Activated CD4-positive, alpha-beta T cell treated with anti-CD3 and anti-CD28 coated beads, Interleukin-2, amount 10 ng/mL, durations not matched to agents 24 days and 14 days (primary cell): Measurements from ENCODE around the gene CRY1. TPM values are rescaled to one million over a fixed set of nuclear protein-coding genes. Genes with fewer than 3 reads are reported as not detected.
"Not testable (repeated sequence)": the region's sequence is repeated elsewhere in the genome, so short reads cannot be mapped to it uniquely, and the experiment has no call there.

ENCODE experiments used
- DNase-seq: peaks from one replicate; pipeline ENCODE4 v3.0.0; 2022
- H3K27ac Mint-ChIP-seq: one replicate; pipeline ENCODE4 v1.8.0; 2022; ENCODE audit warnings: mild to moderate bottlenecking, mixed read lengths
- H3K27me3 Mint-ChIP-seq: one replicate; pipeline ENCODE4 v1.8.0; 2022; ENCODE audit warnings: mixed read lengths
- H3K36me3 Mint-ChIP-seq: one replicate; pipeline ENCODE4 v1.8.0; 2022; ENCODE audit warnings: low read depth, mild to moderate bottlenecking, mixed read lengths
- H3K4me1 Mint-ChIP-seq: one replicate; pipeline ENCODE4 v1.8.0; 2021; ENCODE audit warnings: mixed read lengths
- H3K4me3 Mint-ChIP-seq: one replicate; pipeline ENCODE4 v1.8.0; 2022; ENCODE audit warnings: mild to moderate bottlenecking, moderate library complexity, mixed read lengths
- H3K9me3 Mint-ChIP-seq: one replicate; pipeline ENCODE4 v1.8.0; 2021; ENCODE audit warnings: mixed read lengths
- intact Hi-C: fragments of 100-400 bp; cut with micrococcal nuclease; formaldehyde crosslinking; loops from one replicate; pipeline ENCODE4 v1.15.1; 2023
- total RNA-seq: library from RNA; stranded (reverse); gene quantifications from 2 replicates; pipeline ENCODE4 v1.2.3, GENCODE V29; 2022

CRY1 gene
- total RNA-seq, 1 donor from 2014 or later: 26.0 TPM

GRCh38 chr12:106996102-106996501 lies 97.2 kb downstream of the CRY1 start:
- H3K36me3 Mint-ChIP-seq: peaks cover 21% of the 10 kb centered on the region
- H3K4me1 Mint-ChIP-seq, DNase-seq, intact Hi-C loops, H3K27me3 Mint-ChIP-seq, H3K9me3 Mint-ChIP-seq, H3K27ac Mint-ChIP-seq, H3K4me3 Mint-ChIP-seq: not testable (repeated sequence)

DNA sequence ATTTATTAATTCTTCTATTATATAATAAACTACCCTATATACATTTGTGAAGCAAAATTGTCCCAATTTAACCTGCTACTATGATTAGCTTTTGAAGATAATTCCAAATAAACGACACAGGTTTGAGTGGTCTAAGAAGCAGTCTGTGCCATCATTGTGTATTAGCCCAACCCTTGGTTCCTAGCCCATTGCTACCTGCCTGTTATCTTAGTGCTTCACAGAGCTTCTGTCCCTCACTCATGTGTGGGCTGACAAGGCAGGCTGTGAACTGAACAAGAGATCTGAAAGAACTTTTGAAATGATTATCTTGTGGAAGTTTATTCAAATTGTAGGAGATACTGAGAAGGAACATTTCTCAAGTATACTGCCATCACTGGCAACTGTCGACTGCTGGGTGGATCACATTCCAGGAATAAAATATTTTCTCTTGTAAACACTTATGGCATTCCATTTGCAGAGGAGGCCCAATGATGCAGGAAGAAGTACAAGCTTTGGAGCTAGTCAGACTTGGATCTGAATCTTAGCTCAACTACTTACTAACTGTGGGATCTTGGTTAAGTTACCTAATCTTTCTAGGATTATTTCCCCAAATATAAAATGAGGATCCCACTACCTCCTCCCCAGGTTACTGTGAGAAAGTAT lies 98.6 kb downstream of the CRY1 start:
- peaks cover 17% of the 10 kb centered on the region for H3K36me3 Mint-ChIP-seq
- H3K4me1 Mint-ChIP-seq: no peaks in the 10 kb centered on the region
- H3K9me3 Mint-ChIP-seq: no peaks in the 10 kb centered on the region
- DNase-seq: no peak
- H3K4me3 Mint-ChIP-seq: no peak overlapping the region
- intact Hi-C loops: no loop called here
- H3K27ac Mint-ChIP-seq: no peak overlapping the region
- H3K27me3 Mint-ChIP-seq: no peaks in the 10 kb centered on the region

DNA sequence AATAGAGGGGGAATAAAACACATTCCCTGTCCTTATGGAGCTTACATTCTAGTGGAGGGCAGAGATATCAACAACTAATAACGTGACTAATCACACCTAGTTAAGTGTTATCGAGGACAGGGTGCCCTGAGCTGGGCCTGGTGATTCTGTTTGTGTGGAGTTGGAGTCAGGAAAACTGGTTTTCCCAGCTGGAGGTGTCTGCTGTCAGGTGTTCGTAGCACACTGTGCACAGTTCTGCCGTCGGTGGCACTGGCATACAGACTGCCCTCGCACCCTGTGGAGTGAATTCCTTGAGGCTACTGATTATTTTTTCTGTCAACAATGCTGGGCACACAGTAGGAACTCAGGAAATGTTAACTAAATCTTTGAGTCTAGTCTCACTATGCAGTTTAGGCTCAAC lies 105.5 kb downstream of the CRY1 start:
- intact Hi-C loops: loop anchor here (1.0 kb wide), 2 partner anchors 32 to 105 kb away; partner anchors contain the start of gene CRY1
- peaks cover 21% of the 10 kb centered on the region for H3K36me3 Mint-ChIP-seq
- H3K4me1 Mint-ChIP-seq: peaks cover 32% of the 10 kb centered on the region
- H3K9me3 Mint-ChIP-seq: peaks cover 12% of the 10 kb centered on the region
- no peak overlapping the region for H3K27ac Mint-ChIP-seq
- H3K27me3 Mint-ChIP-seq: no peaks in the 10 kb centered on the region
- H3K4me3 Mint-ChIP-seq: peak overlapping the region; percentile 93
- no peak for DNase-seq

DNA sequence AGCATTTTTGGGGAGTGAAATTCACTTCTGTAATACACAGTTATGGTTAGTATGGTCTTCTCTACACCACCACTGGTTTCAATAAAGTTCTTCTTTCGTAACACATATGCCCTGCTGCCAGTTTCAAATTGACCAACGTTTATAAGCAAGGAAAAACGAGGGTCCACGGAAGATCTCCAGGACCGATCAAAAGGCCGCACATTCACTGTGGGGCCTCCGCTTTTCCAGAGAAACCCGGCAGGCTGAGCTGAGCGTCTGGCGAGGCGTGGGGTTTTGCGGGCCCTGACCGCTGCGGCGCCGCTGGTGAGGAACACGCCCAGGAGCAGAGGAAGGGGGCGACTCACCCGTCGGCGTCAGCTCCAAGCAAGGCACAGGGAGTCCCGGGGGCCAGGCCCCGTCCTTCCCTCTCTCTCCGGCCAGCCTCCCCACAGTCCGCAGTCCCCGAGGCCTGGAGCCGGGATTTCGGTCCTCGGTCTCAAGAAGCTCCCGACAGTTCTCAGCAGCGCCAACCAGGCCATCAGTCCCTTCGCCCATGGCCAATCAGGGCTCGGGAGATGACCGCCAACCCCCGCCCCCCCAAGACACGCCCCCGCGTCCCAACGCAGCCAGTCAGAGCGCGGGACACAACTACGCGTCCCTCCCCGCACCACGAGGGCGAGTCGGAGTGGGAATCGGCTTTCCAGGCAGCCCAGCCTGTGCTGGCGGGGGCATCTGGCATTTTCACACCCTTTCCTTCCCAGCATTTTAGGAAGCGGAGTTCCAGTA lies 106.5 kb downstream of the CRY1 start, which contains the start of gene MTERF2:
MTERF2 (minus strand) TSS at position 522 of the 765 bp plus-strand sequence. CDS start 8,432 bp downstream, outside the sequence.
- Mint-ChIP-seq H3K4me3 (peak within 1 kb of the TSS; percentile 93), H3K27me3 (no peaks in the 10 kb centered on the region), H3K4me1 (peaks cover 32% of the 10 kb centered on the region), H3K36me3 (peaks cover 21% of the 10 kb centered on the region), H3K27ac (peak within 1 kb of the TSS; percentile 81), H3K9me3 (peaks cover 12% of the 10 kb centered on the region)
- peak; percentile 93 for DNase-seq
- intact Hi-C loops: loop anchor here (1.0 kb wide), 2 partner anchors 31 to 106 kb away; partner anchors contain the start of gene CRY1

- DNase-seq: no peak
- Mint-ChIP-seq H3K27ac (no peak overlapping the region), H3K27me3 (no peaks in the 10 kb centered on the region), H3K4me1 (peaks cover 32% of the 10 kb centered on the region), H3K4me3 (peak overlapping the region; percentile 93), H3K36me3 (peaks cover 21% of the 10 kb centered on the region), H3K9me3 (peaks cover 12% of the 10 kb centered on the region)
- intact Hi-C loops: no loop called here
Measured at GRCh38 chr12:106986135-106986534, 107.2 kb downstream of the CRY1 start.

GRCh38 chr12:106985479-106985878 lies 107.9 kb downstream of the CRY1 start:
- Mint-ChIP-seq H3K36me3 (peaks cover 21% of the 10 kb centered on the region), H3K27me3 (no peaks in the 10 kb centered on the region), H3K4me3 (peak overlapping the region; percentile 6), H3K9me3 (peaks cover 12% of the 10 kb centered on the region), H3K27ac (no peak overlapping the region), H3K4me1 (peaks cover 32% of the 10 kb centered on the region)
- no peak for DNase-seq
- intact Hi-C loops: no loop called here

DNA sequence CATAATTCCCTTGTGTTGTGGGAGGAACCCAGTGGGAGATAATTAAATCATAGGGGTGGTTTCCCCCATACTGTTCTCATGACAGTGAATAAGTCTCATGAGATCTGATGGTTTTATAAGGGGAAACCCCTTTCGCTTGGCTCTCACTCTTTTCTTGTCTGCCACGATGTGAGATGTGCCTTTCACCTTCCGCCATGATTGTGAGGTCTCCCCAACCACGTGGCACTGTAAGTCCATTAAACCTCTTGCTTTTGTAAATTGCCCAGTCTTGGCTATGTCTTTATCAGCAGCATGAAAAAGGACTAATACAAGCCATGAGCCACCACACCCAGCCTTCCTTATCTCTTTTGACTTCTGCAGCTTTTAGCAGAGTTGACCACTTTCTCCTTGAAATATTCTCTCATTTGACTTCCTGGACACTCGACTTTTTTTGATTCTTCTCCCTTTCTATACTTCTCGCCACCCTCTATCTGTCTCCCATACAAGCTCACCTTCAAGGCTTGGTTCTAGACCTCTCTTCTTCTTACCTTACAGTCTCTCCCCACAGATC lies 108.7 kb downstream of the CRY1 start:
- peak overlapping the region; percentile 1 for H3K4me3 Mint-ChIP-seq
- H3K27me3 Mint-ChIP-seq: no peaks in the 10 kb centered on the region
- H3K4me1 Mint-ChIP-seq: peaks cover 32% of the 10 kb centered on the region
- no peak for DNase-seq
- peaks cover 12% of the 10 kb centered on the region for H3K9me3 Mint-ChIP-seq
- intact Hi-C loops: no loop called here
- peaks cover 21% of the 10 kb centered on the region for H3K36me3 Mint-ChIP-seq
- no peak overlapping the region for H3K27ac Mint-ChIP-seq

DNA sequence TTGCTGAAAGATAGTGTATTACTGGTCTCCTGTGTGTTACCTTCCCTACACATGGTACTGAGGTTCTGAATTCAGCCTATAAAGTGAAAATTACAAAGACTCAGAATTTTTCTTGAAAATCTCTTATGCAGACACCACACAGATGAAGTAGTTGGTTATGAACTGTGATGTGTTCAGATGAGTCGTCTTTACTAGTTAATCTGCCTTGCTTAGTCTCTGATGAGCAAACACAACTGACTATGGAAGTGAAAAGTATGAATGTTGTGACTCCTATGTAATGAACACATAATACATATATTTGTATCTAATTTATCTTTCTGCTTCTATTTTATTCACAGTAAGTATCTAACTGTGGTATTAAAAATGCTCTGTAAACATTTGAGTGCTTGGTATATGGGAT lies 111.1 kb downstream of the CRY1 start:
- no peak for DNase-seq
- intact Hi-C loops: no loop called here
- Mint-ChIP-seq H3K9me3 (peaks cover 12% of the 10 kb centered on the region), H3K4me3 (no peak overlapping the region), H3K36me3 (peaks cover 27% of the 10 kb centered on the region), H3K27me3 (no peaks in the 10 kb centered on the region), H3K4me1 (peaks cover 27% of the 10 kb centered on the region), H3K27ac (no peak overlapping the region)

- Mint-ChIP-seq H3K9me3 (peaks cover 12% of the 10 kb centered on the region), H3K4me1 (peaks cover 27% of the 10 kb centered on the region), H3K27me3 (no peaks in the 10 kb centered on the region), H3K27ac (no peak overlapping the region), H3K4me3 (no peak overlapping the region), H3K36me3 (peaks cover 27% of the 10 kb centered on the region)
- no peak for DNase-seq
- intact Hi-C loops: no loop called here
Measured at GRCh38 chr12:106981788-106982187, 111.6 kb downstream of the CRY1 start.

GRCh38 chr12:106980944-106981343 lies 112.4 kb downstream of the CRY1 start:
- Mint-ChIP-seq H3K36me3 (peaks cover 27% of the 10 kb centered on the region), H3K4me1 (peaks cover 20% of the 10 kb centered on the region), H3K4me3 (no peak overlapping the region), H3K27me3 (no peaks in the 10 kb centered on the region), H3K9me3 (peaks cover 12% of the 10 kb centered on the region), H3K27ac (no peak overlapping the region)
- no peak for DNase-seq
- intact Hi-C loops: no loop called here

DNA sequence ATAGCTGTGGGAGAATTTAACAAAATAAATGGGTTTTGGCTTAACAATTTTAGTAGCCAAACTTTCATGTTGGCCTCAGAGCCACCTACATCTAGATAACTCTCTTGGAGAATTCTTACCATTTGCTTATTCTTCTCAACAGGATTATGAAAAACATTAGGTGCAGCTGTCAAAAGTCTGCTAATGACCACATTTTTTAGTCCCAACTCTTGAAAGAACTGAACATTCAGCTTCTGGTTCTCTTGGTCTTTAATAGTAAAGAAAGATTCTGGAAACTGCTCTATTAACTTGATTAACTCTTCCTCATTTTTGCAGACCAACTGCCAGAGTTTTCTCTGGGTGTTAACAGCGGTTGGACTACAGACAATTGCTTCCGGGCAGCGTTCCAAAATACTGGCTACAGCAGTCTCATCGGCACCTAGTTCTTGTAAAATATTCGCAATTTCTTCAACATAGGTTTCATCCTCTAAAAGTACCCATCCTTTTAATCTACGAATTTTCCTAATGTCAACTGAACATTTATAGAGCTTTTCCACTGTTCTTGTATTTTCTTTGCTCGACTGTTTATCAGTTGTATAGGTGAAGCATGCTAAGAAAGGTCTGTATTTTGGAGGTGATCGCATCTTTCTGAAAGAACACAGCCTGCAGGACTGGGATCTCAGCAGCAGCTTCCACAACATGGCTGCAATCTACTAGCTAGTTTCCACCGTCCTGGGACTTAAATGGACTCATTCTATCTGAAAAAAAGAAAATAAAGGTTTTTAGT lies 115.1 kb downstream of the CRY1 start:
- no peaks in the 10 kb centered on the region for H3K9me3 Mint-ChIP-seq
- DNase-seq: no peak
- intact Hi-C loops: no loop called here
- H3K27ac Mint-ChIP-seq: no peak overlapping the region
- peaks cover 5% of the 10 kb centered on the region for H3K4me1 Mint-ChIP-seq
- no peak overlapping the region for H3K4me3 Mint-ChIP-seq
- no peaks in the 10 kb centered on the region for H3K27me3 Mint-ChIP-seq
- peaks cover 17% of the 10 kb centered on the region for H3K36me3 Mint-ChIP-seq

- no peaks in the 10 kb centered on the region for H3K27me3 Mint-ChIP-seq
- H3K9me3 Mint-ChIP-seq: no peaks in the 10 kb centered on the region
- H3K27ac Mint-ChIP-seq: no peak overlapping the region
- DNase-seq: no peak
- H3K36me3 Mint-ChIP-seq: peaks cover 17% of the 10 kb centered on the region
- H3K4me1 Mint-ChIP-seq: peaks cover 5% of the 10 kb centered on the region
- intact Hi-C loops: no loop called here
- no peak overlapping the region for H3K4me3 Mint-ChIP-seq
Measured at GRCh38 chr12:106976668-106977067, 116.7 kb downstream of the CRY1 start.

- no peak overlapping the region for H3K4me3 Mint-ChIP-seq
- no peak for DNase-seq
- intact Hi-C loops: no loop called here
- no peaks in the 10 kb centered on the region for H3K27me3 Mint-ChIP-seq
- peaks cover 5% of the 10 kb centered on the region for H3K4me1 Mint-ChIP-seq
- peaks cover 22% of the 10 kb centered on the region for H3K36me3 Mint-ChIP-seq
- H3K9me3 Mint-ChIP-seq: no peaks in the 10 kb centered on the region
- H3K27ac Mint-ChIP-seq: no peak overlapping the region
Measured at GRCh38 chr12:106975993-106976658, 117.2 kb downstream of the CRY1 start.
